HEK293 (cell line): ENCODE results near the gene FAM110D.

Experiments
- CTCF ChIP-seq: fragments of 450-650 bp; formaldehyde crosslinking; IDR thresholded peaks from 2 replicates; pipeline ENCODE4 v1.5.1; 2016; ENCODE audit warnings: missing biosample characterization, missing genetic modification characterization
- RBAK ChIP-seq: fragments of 450-650 bp; formaldehyde crosslinking; IDR thresholded peaks from 2 replicates; pipeline ENCODE4 v1.5.1; 2016; ENCODE audit warnings: missing biosample characterization, missing genetic modification characterization
- ZBTB17 ChIP-seq: fragments of 450-650 bp; formaldehyde crosslinking; IDR thresholded peaks from 2 replicates; pipeline ENCODE4 v1.5.1; 2016; ENCODE audit warnings: missing biosample characterization, missing genetic modification characterization
- ZNF114 ChIP-seq: fragments of 450-650 bp; formaldehyde crosslinking; IDR thresholded peaks from 2 replicates; pipeline ENCODE4 v1.5.0; 2017; ENCODE audit warnings: missing biosample characterization, missing genetic modification characterization
- ZNF146 ChIP-seq: fragments of 450-650 bp; formaldehyde crosslinking; IDR thresholded peaks from 2 replicates; pipeline ENCODE4 v1.5.1; 2016; ENCODE audit warnings: missing biosample characterization, missing genetic modification characterization
- ZNF350 ChIP-seq: fragments of 450-650 bp; formaldehyde crosslinking; IDR thresholded peaks from 2 replicates; pipeline ENCODE4 v1.5.0; 2017; ENCODE audit warnings: missing biosample characterization, mild to moderate bottlenecking, missing genetic modification characterization
- ZNF488 ChIP-seq: fragments of 450-650 bp; formaldehyde crosslinking; IDR thresholded peaks from 2 replicates; pipeline ENCODE4 v1.5.1; 2016; ENCODE audit warnings: missing biosample characterization, missing genetic modification characterization
- ZNF660 ChIP-seq: fragments of 450-650 bp; IDR thresholded peaks from 2 replicates; pipeline ENCODE4 v1.5.1; 2018; ENCODE audit warnings: missing biosample characterization, mild to moderate bottlenecking, missing genetic modification characterization
- ZNF701 ChIP-seq: fragments of 450-650 bp; formaldehyde crosslinking; IDR thresholded peaks from 2 replicates; pipeline ENCODE4 v1.5.1; 2016; ENCODE audit warnings: missing biosample characterization, missing genetic modification characterization
- ZNF777 ChIP-seq: fragments of 450-650 bp; formaldehyde crosslinking; IDR thresholded peaks from 2 replicates; pipeline ENCODE4 v1.5.1; 2017; ENCODE audit warnings: missing biosample characterization, missing genetic modification characterization, borderline replicate concordance
- ZSCAN18 ChIP-seq: fragments of 450-650 bp; formaldehyde crosslinking; IDR thresholded peaks from 2 replicates; pipeline ENCODE4 v1.5.1; 2016; ENCODE audit warnings: missing biosample characterization, missing genetic modification characterization
- ZSCAN30 ChIP-seq: fragments of 450-650 bp; IDR thresholded peaks from 2 replicates; pipeline ENCODE4 v1.5.1; 2018; ENCODE audit warnings: missing biosample characterization, mild to moderate bottlenecking, missing genetic modification characterization, moderate library complexity
- TF ChIP-seq, protein P1 (sequence below): fragments of 450-650 bp; formaldehyde crosslinking; IDR thresholded peaks from 2 replicates; pipeline ENCODE4 v1.5.1; 2017; ENCODE audit warnings: missing biosample characterization, missing genetic modification characterization

DNA sequence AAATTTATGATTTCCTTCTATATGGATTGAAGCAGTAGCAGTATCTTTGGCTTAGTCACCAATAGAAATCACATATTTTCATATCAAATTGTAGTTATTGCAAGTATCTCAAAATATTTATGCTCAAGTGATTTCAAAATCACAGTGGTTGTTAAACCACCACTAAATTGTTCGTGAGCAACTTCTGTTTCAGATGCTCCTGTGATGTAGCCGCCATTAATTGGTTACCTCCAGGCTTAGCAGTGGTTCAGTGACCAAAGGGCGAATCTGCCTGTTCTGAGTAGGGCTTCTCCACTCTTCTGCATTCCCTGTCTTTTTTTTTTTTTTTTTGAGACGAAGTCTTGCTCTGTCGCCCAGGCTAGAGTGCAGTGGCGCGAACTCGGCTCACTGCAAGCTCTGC is 16.5 kb downstream of the FAM110D start:
- TF ChIP-seq ZNF114 (tag by site-specific recombination) (no peak), ZNF146 (tag by site-specific recombination) (no peak), ZNF701 (tag by site-specific recombination) (no peak), CTCF (tag by site-specific recombination) (no peak), ZNF777 (tag by site-specific recombination) (no peak), ZNF660 (tag by site-specific recombination) (no peak), ZSCAN18 (tag by site-specific recombination) (no peak), ZSCAN30 (tag by site-specific recombination) (no peak), ZBTB17 (no peak), RBAK (tag by site-specific recombination) (no peak), ZNF488 (no peak), ZNF350 (tag by site-specific recombination) (no peak)
- TF ChIP-seq, protein P1, sequence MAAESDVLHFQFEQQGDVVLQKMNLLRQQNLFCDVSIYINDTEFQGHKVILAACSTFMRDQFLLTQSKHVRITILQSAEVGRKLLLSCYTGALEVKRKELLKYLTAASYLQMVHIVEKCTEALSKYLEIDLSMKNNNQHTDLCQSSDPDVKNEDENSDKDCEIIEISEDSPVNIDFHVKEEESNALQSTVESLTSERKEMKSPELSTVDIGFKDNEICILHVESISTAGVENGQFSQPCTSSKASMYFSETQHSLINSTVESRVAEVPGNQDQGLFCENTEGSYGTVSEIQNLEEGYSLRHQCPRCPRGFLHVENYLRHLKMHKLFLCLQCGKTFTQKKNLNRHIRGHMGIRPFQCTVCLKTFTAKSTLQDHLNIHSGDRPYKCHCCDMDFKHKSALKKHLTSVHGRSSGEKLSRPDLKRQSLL = no peak
